Coronary artery (tissue), 2 donors: ENCODE results near the gene CDC25B.

Source experiments
- DNase-seq: peaks from one replicate; pipeline ENCODE4 v3.0.0-alpha.2; 2017; ENCODE audit warnings: low spot score
- H3K27ac ChIP-seq, 2 donors: fragments of 200-600 bp; sonication (generic); one replicate each; pipeline ENCODE4 v1.5.1; 2016 to 2019
- H3K4me3 ChIP-seq: fragments of 200-600 bp; sonication (generic); 2 replicates; pipeline ENCODE4 v1.5.1; 2016; ENCODE audit warnings: mild to moderate bottlenecking, moderate library complexity
- TF ChIP-seq, protein P1 (sequence below): fragments of 200-600 bp; sonication (generic); IDR thresholded peaks from one replicate; pipeline ENCODE4 v1.5.1; 2019; ENCODE audit warnings: antibody characterized with exemption

Gene CDC25B

DNA sequence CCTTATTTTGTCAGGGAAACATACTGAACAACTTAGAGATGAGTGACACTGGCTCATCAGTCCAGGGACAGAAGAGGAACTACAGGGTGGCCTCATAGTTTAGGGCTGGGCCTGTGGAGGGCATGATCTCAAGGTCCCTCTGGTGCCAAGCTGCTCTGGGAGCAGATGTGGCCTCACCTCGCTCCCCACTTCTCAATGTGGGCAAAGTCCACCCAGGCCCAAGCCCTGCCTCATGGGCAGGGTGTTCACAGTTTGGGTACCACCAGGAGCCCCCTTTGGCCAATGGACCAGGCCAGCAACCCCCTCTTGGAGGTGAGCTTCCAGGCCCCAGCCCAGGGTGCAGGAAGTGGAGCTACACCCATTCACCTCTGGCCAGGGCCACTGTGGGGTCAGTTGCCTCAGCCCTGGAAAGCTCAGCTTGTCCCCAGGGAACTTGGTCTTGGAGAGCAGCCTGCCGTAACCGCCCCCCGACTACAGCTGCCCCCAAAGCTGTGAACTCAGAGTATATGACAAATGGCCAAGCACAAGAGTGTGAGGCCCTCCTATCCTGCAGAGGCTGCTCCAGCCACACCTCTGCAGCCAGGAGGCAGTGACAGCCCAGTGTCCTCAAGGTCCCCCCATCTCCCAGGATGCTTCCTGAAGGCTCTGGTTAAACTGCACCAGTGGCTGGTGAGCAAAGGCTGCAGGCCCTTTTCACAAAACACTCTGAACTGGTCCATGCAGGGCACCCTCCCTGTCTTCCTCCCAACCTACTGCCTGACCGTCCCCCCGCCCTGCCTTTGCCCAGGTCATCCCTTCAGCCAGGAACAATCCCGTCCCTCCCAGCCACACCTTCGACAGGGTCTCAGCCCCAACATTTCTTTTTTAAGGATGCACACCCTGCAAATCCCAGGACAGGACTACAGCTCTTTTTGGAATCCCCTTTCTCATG lies 32.2 kb upstream of the CDC25B start:
- TF ChIP-seq, protein P1, sequence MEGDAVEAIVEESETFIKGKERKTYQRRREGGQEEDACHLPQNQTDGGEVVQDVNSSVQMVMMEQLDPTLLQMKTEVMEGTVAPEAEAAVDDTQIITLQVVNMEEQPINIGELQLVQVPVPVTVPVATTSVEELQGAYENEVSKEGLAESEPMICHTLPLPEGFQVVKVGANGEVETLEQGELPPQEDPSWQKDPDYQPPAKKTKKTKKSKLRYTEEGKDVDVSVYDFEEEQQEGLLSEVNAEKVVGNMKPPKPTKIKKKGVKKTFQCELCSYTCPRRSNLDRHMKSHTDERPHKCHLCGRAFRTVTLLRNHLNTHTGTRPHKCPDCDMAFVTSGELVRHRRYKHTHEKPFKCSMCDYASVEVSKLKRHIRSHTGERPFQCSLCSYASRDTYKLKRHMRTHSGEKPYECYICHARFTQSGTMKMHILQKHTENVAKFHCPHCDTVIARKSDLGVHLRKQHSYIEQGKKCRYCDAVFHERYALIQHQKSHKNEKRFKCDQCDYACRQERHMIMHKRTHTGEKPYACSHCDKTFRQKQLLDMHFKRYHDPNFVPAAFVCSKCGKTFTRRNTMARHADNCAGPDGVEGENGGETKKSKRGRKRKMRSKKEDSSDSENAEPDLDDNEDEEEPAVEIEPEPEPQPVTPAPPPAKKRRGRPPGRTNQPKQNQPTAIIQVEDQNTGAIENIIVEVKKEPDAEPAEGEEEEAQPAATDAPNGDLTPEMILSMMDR, result no peak
- no peak overlapping the region for H3K4me3 ChIP-seq
- DNase-seq, result no peak
- H3K27ac ChIP-seq, result no peak overlapping the region

DNA sequence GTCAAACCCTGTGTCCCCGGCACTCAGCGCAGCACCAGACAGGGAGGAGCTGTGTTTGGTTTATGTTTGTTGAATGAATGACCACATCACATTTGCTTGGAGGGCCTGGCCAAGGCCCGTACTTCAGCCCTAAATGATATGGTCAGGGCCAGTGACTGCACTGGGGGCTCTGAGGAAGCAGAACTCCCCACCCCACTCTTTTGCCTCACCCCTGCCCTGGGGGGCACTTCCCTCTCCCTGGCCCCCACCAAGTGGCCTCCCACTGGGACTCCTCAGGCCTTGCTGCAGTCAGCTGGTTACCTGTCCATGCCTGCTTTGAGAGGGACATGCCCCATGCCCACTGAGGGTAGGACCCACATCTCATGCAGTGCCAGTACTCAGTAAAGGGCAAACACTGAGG lies 31.5 kb upstream of the CDC25B start:
- Histone ChIP-seq H3K27ac (no peak overlapping the region), H3K4me3 (no peak overlapping the region)
- TF ChIP-seq, protein P1, result no peak
- DNase-seq, result no peak

DNA sequence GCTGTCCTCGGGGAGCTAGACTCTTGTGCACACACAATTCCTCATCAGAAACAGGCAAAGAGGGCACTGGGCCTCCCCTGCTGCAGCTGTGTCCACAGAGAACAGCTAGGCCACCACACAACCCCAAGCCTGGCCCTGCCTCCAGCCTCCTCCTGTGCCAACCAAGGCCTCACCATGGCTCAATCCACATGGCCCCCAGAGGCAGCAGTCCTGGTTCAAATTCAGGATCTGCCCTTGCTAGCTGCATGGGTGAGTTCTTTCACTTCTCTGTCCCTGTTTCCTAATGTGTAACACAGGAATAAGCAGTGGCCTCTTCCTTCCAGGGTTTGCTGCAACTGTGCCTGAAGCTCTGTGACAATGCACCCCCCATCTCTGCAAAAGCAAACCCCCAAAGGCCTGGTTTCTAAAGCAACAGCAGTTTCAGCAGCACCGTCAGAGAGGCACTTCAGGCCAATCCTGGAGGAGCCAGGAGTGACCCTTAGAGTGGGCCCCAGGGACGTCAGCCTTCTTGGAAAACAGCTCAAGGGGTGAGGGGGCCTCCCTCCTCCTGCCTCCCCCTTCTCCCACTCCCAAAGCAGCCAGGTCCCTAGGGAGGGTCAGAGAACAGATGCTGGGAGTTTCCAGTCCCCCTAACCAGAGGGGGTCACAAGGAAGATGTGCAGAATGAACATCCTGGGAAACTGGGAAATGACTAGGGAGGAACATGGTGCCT lies 30.8 kb upstream of the CDC25B start:
- no peak for DNase-seq
- Histone ChIP-seq H3K27ac (no peak overlapping the region), H3K4me3 (no peak overlapping the region)
- TF ChIP-seq, protein P1, result no peak

DNA sequence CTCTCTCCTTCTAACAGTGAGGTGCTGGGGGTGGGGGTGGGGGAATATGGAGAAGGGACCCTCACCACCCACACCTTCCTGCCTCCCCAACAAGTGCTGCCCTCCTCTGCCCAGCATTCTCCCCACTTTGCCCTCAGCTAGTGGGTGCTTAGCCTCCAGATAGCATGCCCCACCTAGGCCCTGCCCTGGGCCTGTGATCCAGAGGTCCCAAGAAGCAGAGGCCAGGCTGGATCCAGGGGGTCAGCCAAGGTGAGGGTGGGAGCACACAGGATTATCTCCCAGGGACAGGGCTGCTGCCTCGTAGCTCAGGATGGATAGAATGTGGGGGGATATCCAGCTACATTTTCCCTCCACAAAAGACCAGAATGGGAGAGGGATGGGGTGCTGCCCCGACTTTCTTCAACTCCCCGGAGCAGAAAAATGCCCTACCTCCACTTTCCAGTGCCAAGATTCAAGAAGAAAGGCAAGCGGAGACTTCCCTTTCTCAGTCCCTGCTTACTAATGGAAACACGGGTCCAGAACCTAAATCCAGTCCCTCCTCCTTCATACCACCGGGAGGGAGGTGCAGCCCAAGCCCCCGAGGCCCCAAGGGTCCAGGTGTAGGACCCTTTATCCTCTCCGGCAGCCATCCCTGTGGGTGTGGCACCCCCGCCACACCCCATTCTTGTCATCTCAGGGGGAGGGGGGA lies 29.5 kb upstream of the CDC25B start:
- no peak for DNase-seq

DNA sequence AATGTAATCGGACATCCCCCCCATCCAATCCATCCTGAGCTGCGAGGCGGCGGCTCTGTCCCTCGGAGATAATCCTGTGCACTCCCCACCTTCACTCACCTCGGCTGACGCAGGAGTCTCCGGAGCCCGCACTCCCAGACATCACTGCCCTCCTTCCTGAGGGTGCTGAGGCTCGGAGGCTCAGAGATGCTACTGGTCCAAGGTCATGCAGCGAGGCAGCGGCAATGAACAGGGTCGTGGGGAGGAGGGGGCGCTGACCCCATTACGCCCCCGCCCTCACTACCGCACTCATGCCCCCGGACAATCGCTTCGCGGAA lies 29.0 kb upstream of the CDC25B start:
- peak overlapping the region; percentile 85 for H3K4me3 ChIP-seq
- TF ChIP-seq, protein P1, result no peak
- H3K27ac ChIP-seq, result peak overlapping the region; percentile 34 to 96
- DNase-seq, result no peak

More for the DNA sequence above, 29.5 kb upstream of the CDC25B start:
- Histone ChIP-seq H3K27ac (peak overlapping the region in 1 of 2 donors; percentile 96), H3K4me3 (peak overlapping the region; percentile 85)
- TF ChIP-seq, protein P1, result no peak

DNA sequence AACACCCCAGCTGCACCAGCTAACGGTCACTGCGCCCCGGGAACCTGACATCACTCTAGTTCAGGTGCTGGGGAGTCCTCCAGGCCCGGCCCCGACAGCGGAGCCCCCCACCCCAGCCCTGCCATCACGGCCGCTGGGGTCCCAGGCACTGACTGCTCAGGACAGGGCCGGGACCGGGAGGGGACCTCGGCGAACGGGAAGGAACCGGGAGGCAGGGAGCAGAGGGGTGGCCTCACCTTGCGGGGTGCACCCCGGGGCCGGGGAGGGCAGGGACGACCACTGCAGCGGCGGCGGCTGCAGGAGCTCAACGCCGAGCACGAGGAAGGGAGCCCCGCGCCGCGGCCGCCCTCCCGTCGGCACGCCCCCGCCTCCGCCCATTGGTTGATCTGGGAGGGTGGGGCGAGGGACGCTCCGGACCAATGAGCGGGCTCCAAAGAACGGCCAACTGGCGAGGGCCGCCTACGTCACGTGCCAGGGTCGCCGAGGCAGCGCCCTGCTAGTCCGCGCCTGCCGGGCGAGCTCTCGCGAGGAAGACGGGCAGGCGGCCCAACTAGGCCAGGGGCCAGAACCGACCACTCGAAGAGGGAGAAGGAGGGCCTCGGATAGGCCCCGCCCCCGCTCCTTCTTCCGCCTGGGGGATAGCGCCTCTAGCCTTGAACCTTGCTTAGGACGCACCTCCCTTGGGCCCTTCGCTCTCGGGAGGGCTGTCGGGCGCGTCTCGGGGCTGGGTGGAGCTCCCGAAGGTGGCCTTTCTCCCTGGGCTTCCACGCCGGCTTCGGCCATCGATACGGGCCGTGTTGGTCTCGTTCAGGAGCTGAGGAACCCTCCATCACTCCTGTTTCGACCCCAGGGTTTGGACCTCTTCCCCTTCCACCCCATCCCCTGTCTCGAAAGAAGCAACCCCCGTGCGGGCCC lies 28.4 kb upstream of the CDC25B start, which contains the start of gene ADISSP:
ADISSP (minus strand) TSS at position 327 of the 915 bp plus-strand sequence. CDS start 7,653 bp downstream, outside the sequence.
- H3K4me3 ChIP-seq, result peak within 1 kb of the TSS; percentile 85
- peak within 1 kb of the TSS; percentile 80 to 96 for H3K27ac ChIP-seq
- TF ChIP-seq, protein P1, result no peak
- DNase-seq, result peak; percentile 99
